Small intestine (tissue), 7 donors: ENCODE data around the gene AMER2. TPM values are rescaled to one million over a fixed set of nuclear protein-coding genes. Genes with fewer than 3 reads are reported as not detected.

Experiments
- DNase-seq, 2 donors: peaks; one replicate each; pipeline versions ENCODE4 v3.0.0 to v3.0.0-alpha.2; 2013
- FAIRE-seq: peaks from 2 replicates; lab custom pipeline; 2012; peaks lifted over from hg19 to GRCh38; lab: Jason Lieb, UNC
- H3K27ac ChIP-seq, 3 donors: one replicate each; pipeline ENCODE4 v1.5.1; 2013; ENCODE audit warnings: low read length in 2 of 3, mild to moderate bottlenecking in 2 of 3, control low read depth in 1 of 3, inconsistent platforms in 1 of 3, low read depth in 1 of 3, moderate library complexity in 1 of 3
- H3K27me3 ChIP-seq, 3 donors: one replicate each; pipeline ENCODE4 v1.6.1; 2013; ENCODE audit warnings: low read length in 3 of 3, inconsistent platforms in 1 of 3; ENCODE audit not compliant: control insufficient read depth in 3 of 3, insufficient read depth in 3 of 3
- H3K36me3 ChIP-seq, 3 donors: one replicate each; pipeline ENCODE4 v1.6.1; 2013; ENCODE audit warnings: low read length in 3 of 3, inconsistent platforms in 1 of 3, low read depth in 1 of 3, mild to moderate bottlenecking in 1 of 3, moderate library complexity in 1 of 3; ENCODE audit not compliant: control insufficient read depth in 3 of 3, insufficient read depth in 2 of 3
- H3K4me1 ChIP-seq, 3 donors: one replicate each; pipeline ENCODE4 v1.6.1; 2013; ENCODE audit warnings: low read length in 2 of 3, inconsistent platforms in 1 of 3, low read depth in 1 of 3, mild to moderate bottlenecking in 1 of 3, moderate library complexity in 1 of 3; ENCODE audit not compliant: control insufficient read depth in 3 of 3, insufficient read depth in 2 of 3
- H3K4me3 ChIP-seq, 3 donors: one replicate each; pipeline ENCODE4 v1.5.1; 2013; ENCODE audit warnings: low read length in 3 of 3, control low read depth in 1 of 3, inconsistent platforms in 1 of 3, low read depth in 1 of 3, mild to moderate bottlenecking in 1 of 3, moderate library complexity in 1 of 3
- H3K9me3 ChIP-seq, 2 donors: one replicate each; pipeline ENCODE4 v1.6.1; 2013; ENCODE audit warnings: low read depth in 1 of 2, low read length in 1 of 2; ENCODE audit not compliant: control insufficient read depth in 2 of 2, insufficient read depth in 1 of 2
- WGBS, 3 donors: extraction: QIAGEN DNeasy Blood & Tissue Kit; methylation state at CpG; one replicate each; pipeline ENCODE4 v1.1.7; 2013; 5-methylcytosine and 5-hydroxymethylcytosine counted together
- polyA plus RNA-seq, 4 donors: library from polyadenylated mRNA; stranded (reverse) in 3 of 4; unstranded in 1 of 4; fragments of 200-250 nt in 3 of 4; fragments of 120-200 nt in 1 of 4; gene quantifications; one replicate each; pipeline versions ENCODE4 v1.2.1 to v1.2.3, GENCODE V29; 2013
- donor health status: healthy with polysubstance abuse.
- donor health status: control.
- donor health status: control.
- donor health status: Bipolar disorder and iron deficiency.
- donor health status: healthy.

Gene AMER2
- polyA plus RNA-seq, 4 donors: 0.03 to 0.15 TPM; not detected in 2

- WGBS, 3 donors: 84 to 87% (median 86%) methylated on average over 2 of the region's 2 CpGs
- Histone ChIP-seq H3K4me3 (no peak overlapping the region), H3K36me3 (no peaks in the 10 kb centered on the region), H3K27ac (no peak overlapping the region), H3K4me1 (no peaks in the 10 kb centered on the region), H3K9me3 (no peaks in the 10 kb centered on the region), H3K27me3 (peaks cover 0 to 3% (median 0%) of the 10 kb centered on the region in 3 donors)
- FAIRE-seq (no peak), DNase-seq (no peak)
These were observed 14.4 kb downstream of the AMER2 start for GRCh38 chr13:25157681-25158080.

- Histone ChIP-seq H3K27ac (no peak overlapping the region), H3K9me3 (no peaks in the 10 kb centered on the region), H3K4me1 (no peaks in the 10 kb centered on the region), H3K27me3 (peaks cover 0 to 2% (median 0%) of the 10 kb centered on the region in 3 donors), H3K4me3 (no peak overlapping the region), H3K36me3 (no peaks in the 10 kb centered on the region)
- WGBS, 3 donors: 29 to 49% (median 45%) methylated on average over 2 of the region's 2 CpGs
- FAIRE-seq (no peak), DNase-seq (no peak)
These were observed 18.4 kb downstream of the AMER2 start for GRCh38 chr13:25153736-25154135.

GRCh38 chr13:25151626-25152195 is 20.4 kb downstream of the AMER2 start:
- Histone ChIP-seq H3K27me3 (peaks cover 0 to 2% (median 0%) of the 10 kb centered on the region in 3 donors), H3K9me3 (no peaks in the 10 kb centered on the region), H3K4me1 (no peaks in the 10 kb centered on the region), H3K36me3 (no peaks in the 10 kb centered on the region), H3K27ac (no peak overlapping the region), H3K4me3 (no peak overlapping the region)
- no peak for FAIRE-seq
- 34 to 49% (median 42%) methylated on average over 5 of the region's 5 CpGs for WGBS, 3 donors
- no peak for DNase-seq

- Histone ChIP-seq H3K36me3 (no peaks in the 10 kb centered on the region), H3K4me1 (no peaks in the 10 kb centered on the region), H3K9me3 (no peaks in the 10 kb centered on the region), H3K27ac (no peak overlapping the region), H3K27me3 (peaks cover 0 to 2% (median 0%) of the 10 kb centered on the region in 3 donors), H3K4me3 (no peak overlapping the region)
- FAIRE-seq: no peak
- 86 to 92% (median 87%) methylated on average over 5 of the region's 5 CpGs for WGBS, 3 donors
- no peak for DNase-seq
These were observed 22.4 kb downstream of the AMER2 start for GRCh38 chr13:25149711-25150110.

- no peak for FAIRE-seq
- WGBS, 3 donors: 84 to 95% (median 90%) methylated on average over 5 of the region's 5 CpGs
- H3K36me3 ChIP-seq: no peaks in the 10 kb centered on the region
These were observed 23.7 kb downstream of the AMER2 start for GRCh38 chr13:25148402-25148771.

GRCh38 chr13:25147638-25148401 is 24.3 kb downstream of the AMER2 start:
- H3K36me3 ChIP-seq: no peaks in the 10 kb centered on the region
- H3K9me3 ChIP-seq: no peaks in the 10 kb centered on the region
- H3K27me3 ChIP-seq: peaks cover 0 to 2% (median 0%) of the 10 kb centered on the region in 3 donors
- H3K27ac ChIP-seq: no peak overlapping the region
- DNase-seq: no peak
- no peaks in the 10 kb centered on the region for H3K4me1 ChIP-seq
- H3K4me3 ChIP-seq: no peak overlapping the region
- WGBS, 3 donors: 66 to 74% (median 68%) methylated on average over 4 of the region's 4 CpGs
- FAIRE-seq: no peak

More at GRCh38 chr13:25148402-25148771, 23.7 kb downstream of the AMER2 start:
- Histone ChIP-seq H3K4me1 (no peaks in the 10 kb centered on the region), H3K27ac (no peak overlapping the region), H3K27me3 (peaks cover 0 to 2% (median 0%) of the 10 kb centered on the region in 3 donors), H3K9me3 (no peaks in the 10 kb centered on the region), H3K4me3 (no peak overlapping the region)
- DNase-seq: no peak

GRCh38 chr13:25143706-25144105 is 28.4 kb downstream of the AMER2 start:
- Histone ChIP-seq H3K36me3 (no peaks in the 10 kb centered on the region), H3K9me3 (no peaks in the 10 kb centered on the region), H3K27ac (no peak overlapping the region), H3K4me3 (no peak overlapping the region), H3K27me3 (no peaks in the 10 kb centered on the region), H3K4me1 (no peaks in the 10 kb centered on the region)
- FAIRE-seq: no peak
- no peak for DNase-seq
- WGBS, 3 donors: 59 to 80% (median 69%) methylated on average over 7 of the region's 7 CpGs

- Histone ChIP-seq H3K27ac (no peak overlapping the region), H3K9me3 (no peaks in the 10 kb centered on the region), H3K4me1 (no peaks in the 10 kb centered on the region), H3K27me3 (peaks cover 0 to 2% (median 0%) of the 10 kb centered on the region in 3 donors), H3K36me3 (no peaks in the 10 kb centered on the region), H3K4me3 (no peak overlapping the region)
- 64 to 84% (median 67%) methylated on average over 5 of the region's 5 CpGs for WGBS, 3 donors
- FAIRE-seq (no peak), DNase-seq (no peak)
These were observed 31.0 kb downstream of the AMER2 start for GRCh38 chr13:25141042-25141441.
